Neural cell (in vitro differentiated cells): ENCODE data around the gene FNDC3B. TPM values are rescaled to one million over a fixed set of nuclear protein-coding genes. Genes with fewer than 3 reads are reported as not detected.

ENCODE experiments used
- H2AFZ ChIP-seq: fragments of 200-600, 300-800 bp; sonication (generic), shearing (Covaris generic); 2 replicates; pipeline ENCODE4 v1.6.0; 2014; ENCODE audit warnings: low read depth, mild to moderate bottlenecking, antibody characterized with exemption, low read length, moderate library complexity
- H3F3A ChIP-seq: fragments of 200-600 bp; shearing (Covaris generic); 2 replicates; pipeline ENCODE4 v1.6.1; 2016; ENCODE audit warnings: mild to moderate bottlenecking, moderate library complexity, mixed read lengths, antibody characterized with exemption, low read length; ENCODE audit not compliant: insufficient read depth, poor library complexity, severe bottlenecking
- H3K27ac ChIP-seq: fragments of 200-600, 300-800 bp; sonication (generic), shearing (Covaris generic); 2 replicates; pipeline ENCODE4 v1.5.1; 2014; ENCODE audit warnings: mild to moderate bottlenecking, low read length, moderate library complexity
- H3K27me3 ChIP-seq: fragments of 300-800, 200-600 bp; sonication (generic), shearing (Covaris generic); 2 replicates; pipeline ENCODE4 v1.6.0; 2014; ENCODE audit warnings: mild to moderate bottlenecking, low read depth, low read length, moderate library complexity; ENCODE audit not compliant: insufficient read depth
- H3K36me3 ChIP-seq: fragments of 300-800, 200-600 bp; sonication (generic), shearing (Covaris generic); 2 replicates; pipeline ENCODE4 v1.5.1; 2014; ENCODE audit warnings: mild to moderate bottlenecking, antibody characterized with exemption, low read length, moderate library complexity; ENCODE audit not compliant: insufficient read depth
- H3K4me2 ChIP-seq: fragments of 300-800, 200-600 bp; sonication (generic), shearing (Covaris generic); 2 replicates; pipeline ENCODE4 v1.6.0; 2014; ENCODE audit warnings: mild to moderate bottlenecking, low read length
- H3K4me3 ChIP-seq: fragments of 300-800, 200-600 bp; sonication (generic), shearing (Covaris generic); 2 replicates; pipeline ENCODE4 v1.5.1; 2014; ENCODE audit warnings: mild to moderate bottlenecking, low read length, moderate library complexity
- H3K79me2 ChIP-seq: fragments of 200-600 bp; shearing (Covaris generic); replicated peaks from 2 replicates; pipeline ENCODE4 v1.6.0; 2014; ENCODE audit warnings: mild to moderate bottlenecking, low read length, moderate library complexity; ENCODE audit not compliant: insufficient read depth
- H3K9ac ChIP-seq: fragments of 300-800, 200-600 bp; sonication (generic), shearing (Covaris generic); 2 replicates; pipeline ENCODE4 v1.6.1; 2016; ENCODE audit warnings: mild to moderate bottlenecking, low read length, mixed read lengths
- H3K9me2 ChIP-seq: fragments of 200-600 bp; shearing (Covaris generic); 2 replicates; pipeline ENCODE4 v1.6.1; 2016; ENCODE audit warnings: mild to moderate bottlenecking, low read length, mixed read lengths; ENCODE audit not compliant: insufficient read depth
- H3K9me3 ChIP-seq: fragments of 200-600, 300-800 bp; sonication (generic), shearing (Covaris generic); 2 replicates; pipeline ENCODE4 v1.6.1; 2016; ENCODE audit warnings: mild to moderate bottlenecking, mixed run types, low read length, moderate library complexity, mixed read lengths
- H4K20me1 ChIP-seq: fragments of 200-600 bp; shearing (Covaris generic); 2 replicates; pipeline ENCODE4 v1.6.1; 2016; ENCODE audit warnings: mild to moderate bottlenecking, mixed run types; ENCODE audit not compliant: insufficient read depth
- CTCF ChIP-seq: fragments of 450-650 bp; IDR thresholded peaks from 2 replicates; pipeline ENCODE4 v1.5.1; 2014; ENCODE audit warnings: antibody characterized with exemption, mild to moderate bottlenecking, moderate library complexity; ENCODE audit not compliant: poor library complexity, severe bottlenecking
- EP300 ChIP-seq: fragments of 450-650 bp; conservative IDR thresholded peaks from 2 replicates; pipeline ENCODE4 v1.6.1; 2014; ENCODE audit warnings: antibody characterized with exemption, mild to moderate bottlenecking, moderate library complexity; ENCODE audit not compliant: poor library complexity, severe bottlenecking
- EZH2 ChIP-seq: fragments of 200-600, 300-800 bp; shearing (Covaris generic), sonication (generic); IDR thresholded peaks from 2 replicates; pipeline ENCODE4 v1.6.1; 2014; ENCODE audit warnings: antibody characterized with exemption, low read length, borderline replicate concordance, mild to moderate bottlenecking; ENCODE audit not compliant: insufficient read depth, poor library complexity, severe bottlenecking
- MXI1 ChIP-seq: fragments of 450-650 bp; conservative IDR thresholded peaks from 2 replicates; pipeline ENCODE4 v1.6.1; 2014; ENCODE audit warnings: antibody characterized with exemption, mild to moderate bottlenecking; ENCODE audit not compliant: poor library complexity, severe bottlenecking
- POLR2AphosphoS5 ChIP-seq: IDR thresholded peaks from 2 replicates; pipeline ENCODE4 v1.6.1; 2012
- RAD21 ChIP-seq: fragments of 450-650 bp; conservative IDR thresholded peaks from 2 replicates; pipeline ENCODE4 v1.6.1; 2014; ENCODE audit warnings: antibody characterized with exemption, mild to moderate bottlenecking, moderate library complexity
- REST ChIP-seq: IDR thresholded peaks from 2 replicates; pipeline ENCODE4 v1.6.1; 2012; ENCODE audit warnings: borderline replicate concordance
- SMC3 ChIP-seq: fragments of 450-650 bp; conservative IDR thresholded peaks from 2 replicates; pipeline ENCODE4 v1.6.1; 2014; ENCODE audit warnings: antibody characterized with exemption, mild to moderate bottlenecking, moderate library complexity; ENCODE audit not compliant: poor library complexity
- TAF1 ChIP-seq: IDR thresholded peaks from 2 replicates; pipeline ENCODE4 v1.6.1; 2012; ENCODE audit warnings: low read depth
- polyA plus RNA-seq: library from polyadenylated mRNA; depleted of rRNA; stranded (reverse); fragments of >200 nt; gene quantifications from 2 replicates; pipeline ENCODE4 v1.2.3, GENCODE V29; 2014

Gene FNDC3B
- polyA plus RNA-seq, 1 donor from 2014 or later = 4.9 TPM

- Histone ChIP-seq H3K9ac (no peak overlapping the region), H3K9me3 (no peaks in the 10 kb centered on the region), H3K4me2 (no peak overlapping the region), H3K36me3 (no peaks in the 10 kb centered on the region), H3K79me2 (peaks cover 6% of the 10 kb centered on the region), H3K27me3 (no peaks in the 10 kb centered on the region), H3K27ac (no peak overlapping the region), H4K20me1 (no peaks in the 10 kb centered on the region), H3K4me3 (no peak overlapping the region), H3F3A (no peaks in the 10 kb centered on the region), H2AFZ (no peak overlapping the region), H3K9me2 (no peaks in the 10 kb centered on the region)
- TF ChIP-seq EP300 = no peak
- TF ChIP-seq MXI1 = no peak
- no peak for TF ChIP-seq EZH2
- no peak for TF ChIP-seq POLR2AphosphoS5
- TF ChIP-seq CTCF = no peak
- no peak for TF ChIP-seq RAD21
- no peak for TF ChIP-seq REST
- TF ChIP-seq TAF1 = no peak
- no peak for TF ChIP-seq SMC3
Measured at GRCh38 chr3:172209333-172210321, 170.2 kb downstream of the FNDC3B start.

- no peaks in the 10 kb centered on the region for H4K20me1 ChIP-seq
- H3K9me2 ChIP-seq = no peaks in the 10 kb centered on the region
- no peaks in the 10 kb centered on the region for H3K9me3 ChIP-seq
- H3K4me3 ChIP-seq = no peak overlapping the region
- no peaks in the 10 kb centered on the region for H3K36me3 ChIP-seq
- no peaks in the 10 kb centered on the region for H3K27me3 ChIP-seq
- TF ChIP-seq EZH2 (no peak), POLR2AphosphoS5 (no peak), SMC3 (no peak), MXI1 (no peak), REST (no peak), TAF1 (no peak)
- no peak overlapping the region for H3K9ac ChIP-seq
- H2AFZ ChIP-seq = no peak overlapping the region
- peaks cover 1% of the 10 kb centered on the region for H3K79me2 ChIP-seq
- H3K4me2 ChIP-seq = no peak overlapping the region
- H3F3A ChIP-seq = no peaks in the 10 kb centered on the region
- no peak overlapping the region for H3K27ac ChIP-seq
Measured at GRCh38 chr3:172210355-172210754, 171.0 kb downstream of the FNDC3B start.
